Measurements from ENCODE around the gene NOP14. TPM values are rescaled to one million over a fixed set of nuclear protein-coding genes. Genes with fewer than 3 reads are reported as not detected.
A peak's percentile ranks its signal among the peaks of the same experiment; 100 is the strongest.

NOP14 gene
- total RNA-seq, 1 experiment from 2014 or later: 19.2 TPM

- peaks cover 41% of the 10 kb centered on the region for H3K4me1 ChIP-seq (ENCODE audit: low read length)
- H3K9me3 ChIP-seq (ENCODE audit: low read length): no peaks in the 10 kb centered on the region
- H3K27me3 ChIP-seq (ENCODE audit: low read length): no peaks in the 10 kb centered on the region
- no peak overlapping the region for H2AFZ ChIP-seq (ENCODE audit: low read length)
- peaks cover 25% of the 10 kb centered on the region for H3K36me3 ChIP-seq (ENCODE audit: insufficient read depth, low read length)
- H3K9me2 ChIP-seq (replicated peaks; ENCODE audit: insufficient read depth, low read length): no peaks in the 10 kb centered on the region
- H3K27ac ChIP-seq (ENCODE audit: low read length): peak overlapping the region; percentile 38; the same call in 1 of the 2 replicates
- H4K20me1 ChIP-seq (ENCODE audit: insufficient read depth, low read depth, low read length): peaks cover 18% of the 10 kb centered on the region; the same call in 1 of the 2 replicates
- peaks cover 8% of the 10 kb centered on the region; the same call in 1 of the 2 replicates for H3K79me2 ChIP-seq (ENCODE audit: low read length)
- peak overlapping the region; percentile 77 for H3K4me2 ChIP-seq (ENCODE audit: low read depth, low read length, poor library complexity, severe bottlenecking)
- peak overlapping the region; percentile 86 for H3K9ac ChIP-seq (ENCODE audit: low read length)
- peak overlapping the region; percentile 77; the same call in 1 of the 2 replicates for H3K4me3 ChIP-seq (ENCODE audit: low read length)
- DNase-seq: no peak
Measured at GRCh38 chr4:2937146-2937857, 25.9 kb downstream of the NOP14 start.

GRCh38 chr4:2936773-2937145 is 26.4 kb downstream of the NOP14 start:
- Histone ChIP-seq H3K4me1 (ENCODE audit: low read length) (peaks cover 47% of the 10 kb centered on the region), H3K9ac (ENCODE audit: low read length) (peak overlapping the region; percentile 86; the same call in 1 of the 2 replicates), H4K20me1 (ENCODE audit: insufficient read depth, low read depth, low read length) (peaks cover 21% of the 10 kb centered on the region; the same call in 1 of the 2 replicates), H3K27ac (ENCODE audit: low read length) (peak overlapping the region; percentile 38), H3K4me2 (ENCODE audit: low read depth, low read length, poor library complexity, severe bottlenecking) (peak overlapping the region; percentile 77), H3K4me3 (ENCODE audit: low read length) (peak overlapping the region; percentile 77; the same call in 1 of the 2 replicates), H3K9me2 (replicated peaks; ENCODE audit: insufficient read depth, low read length) (no peaks in the 10 kb centered on the region), H2AFZ (ENCODE audit: low read length) (no peak overlapping the region), H3K27me3 (ENCODE audit: low read length) (no peaks in the 10 kb centered on the region), H3K79me2 (ENCODE audit: low read length) (peaks cover 8% of the 10 kb centered on the region; the same call in 1 of the 2 replicates), H3K9me3 (ENCODE audit: low read length) (no peaks in the 10 kb centered on the region), H3K36me3 (ENCODE audit: insufficient read depth, low read length) (peaks cover 21% of the 10 kb centered on the region)
- peak; percentile 57 for DNase-seq

- H4K20me1 ChIP-seq (ENCODE audit: insufficient read depth, low read depth, low read length): peaks cover 25% of the 10 kb centered on the region; the same call in 1 of the 2 replicates
- no peaks in the 10 kb centered on the region for H3K27me3 ChIP-seq (ENCODE audit: low read length)
- DNase-seq: peak; percentile 63
- H3K4me3 ChIP-seq (ENCODE audit: low read length): peak overlapping the region; percentile 77
- no peaks in the 10 kb centered on the region for H3K9me3 ChIP-seq (ENCODE audit: low read length)
- no peaks in the 10 kb centered on the region for H3K9me2 ChIP-seq (replicated peaks; ENCODE audit: insufficient read depth, low read length)
- peak overlapping the region; percentile 38 for H3K27ac ChIP-seq (ENCODE audit: low read length)
- peaks cover 21% of the 10 kb centered on the region for H3K36me3 ChIP-seq (ENCODE audit: insufficient read depth, low read length)
- peak overlapping the region; percentile 86 for H3K9ac ChIP-seq (ENCODE audit: low read length)
- H2AFZ ChIP-seq (ENCODE audit: low read length): no peak overlapping the region
- H3K4me2 ChIP-seq (ENCODE audit: low read depth, low read length, poor library complexity, severe bottlenecking): peak overlapping the region; percentile 77
- H3K4me1 ChIP-seq (ENCODE audit: low read length): peaks cover 54% of the 10 kb centered on the region
- peaks cover 13% of the 10 kb centered on the region; the same call in 1 of the 2 replicates for H3K79me2 ChIP-seq (ENCODE audit: low read length)
Measured at GRCh38 chr4:2935762-2936743, 27.2 kb downstream of the NOP14 start.

- Histone ChIP-seq H3K9me2 (replicated peaks; ENCODE audit: insufficient read depth, low read length) (no peaks in the 10 kb centered on the region), H3K36me3 (ENCODE audit: insufficient read depth, low read length) (peaks cover 22% of the 10 kb centered on the region; the same call in 1 of the 2 replicates), H3K27me3 (ENCODE audit: low read length) (no peaks in the 10 kb centered on the region), H3K4me2 (ENCODE audit: low read depth, low read length, poor library complexity, severe bottlenecking) (peak overlapping the region; percentile 77), H3K9ac (ENCODE audit: low read length) (peak overlapping the region; percentile 86), H3K27ac (ENCODE audit: low read length) (peak overlapping the region; percentile 38), H2AFZ (ENCODE audit: low read length) (no peak overlapping the region), H4K20me1 (ENCODE audit: insufficient read depth, low read depth, low read length) (peaks cover 28% of the 10 kb centered on the region), H3K4me3 (ENCODE audit: low read length) (peak overlapping the region; percentile 77), H3K9me3 (ENCODE audit: low read length) (no peaks in the 10 kb centered on the region), H3K79me2 (ENCODE audit: low read length) (peaks cover 13% of the 10 kb centered on the region; the same call in 1 of the 2 replicates), H3K4me1 (ENCODE audit: low read length) (peaks cover 56% of the 10 kb centered on the region)
- peak; percentile 98 for DNase-seq
Measured at GRCh38 chr4:2934813-2935761, 28.1 kb downstream of the NOP14 start.

GRCh38 chr4:2934077-2934812 is 29.0 kb downstream of the NOP14 start:
- H3K9ac ChIP-seq (ENCODE audit: low read length): peak overlapping the region; percentile 87
- peaks cover 33% of the 10 kb centered on the region for H4K20me1 ChIP-seq (ENCODE audit: insufficient read depth, low read depth, low read length)
- H3K4me2 ChIP-seq (ENCODE audit: low read depth, low read length, poor library complexity, severe bottlenecking): peak overlapping the region; percentile 88
- DNase-seq: peak; percentile 78
- H3K36me3 ChIP-seq (ENCODE audit: insufficient read depth, low read length): peaks cover 28% of the 10 kb centered on the region; the same call in 1 of the 2 replicates
- H3K79me2 ChIP-seq (ENCODE audit: low read length): peaks cover 13% of the 10 kb centered on the region; the same call in 1 of the 2 replicates
- H3K4me1 ChIP-seq (ENCODE audit: low read length): peaks cover 56% of the 10 kb centered on the region
- peak overlapping the region; percentile 81 for H3K27ac ChIP-seq (ENCODE audit: low read length)
- peak overlapping the region; percentile 81 for H3K4me3 ChIP-seq (ENCODE audit: low read length)
- H3K27me3 ChIP-seq (ENCODE audit: low read length): no peaks in the 10 kb centered on the region
- H2AFZ ChIP-seq (ENCODE audit: low read length): no peak overlapping the region
- no peaks in the 10 kb centered on the region for H3K9me3 ChIP-seq (ENCODE audit: low read length)
- H3K9me2 ChIP-seq (replicated peaks; ENCODE audit: insufficient read depth, low read length): no peaks in the 10 kb centered on the region

GRCh38 chr4:2933566-2934076 is 29.6 kb downstream of the NOP14 start:
- no peaks in the 10 kb centered on the region for H3K27me3 ChIP-seq (ENCODE audit: low read length)
- peaks cover 13% of the 10 kb centered on the region; the same call in 1 of the 2 replicates for H3K79me2 ChIP-seq (ENCODE audit: low read length)
- peak overlapping the region; percentile 87 for H3K9ac ChIP-seq (ENCODE audit: low read length)
- no peak overlapping the region for H2AFZ ChIP-seq (ENCODE audit: low read length)
- no peaks in the 10 kb centered on the region for H3K9me2 ChIP-seq (replicated peaks; ENCODE audit: insufficient read depth, low read length)
- no peaks in the 10 kb centered on the region for H3K9me3 ChIP-seq (ENCODE audit: low read length)
- H4K20me1 ChIP-seq (ENCODE audit: insufficient read depth, low read depth, low read length): peaks cover 33% of the 10 kb centered on the region
- peak overlapping the region; percentile 81 for H3K27ac ChIP-seq (ENCODE audit: low read length)
- H3K36me3 ChIP-seq (ENCODE audit: insufficient read depth, low read length): peaks cover 23% of the 10 kb centered on the region; the same call in 1 of the 2 replicates
- peaks cover 56% of the 10 kb centered on the region for H3K4me1 ChIP-seq (ENCODE audit: low read length)
- DNase-seq: no peak
- peak overlapping the region; percentile 81 for H3K4me3 ChIP-seq (ENCODE audit: low read length)
- peak overlapping the region; percentile 88 for H3K4me2 ChIP-seq (ENCODE audit: low read depth, low read length, poor library complexity, severe bottlenecking)

Measured in Karpas-422 (cell line).